Renal pelvis (tissue), 4 donors: Measurements from ENCODE around the gene MATK. TPM values are rescaled to one million over a fixed set of nuclear protein-coding genes. Genes with fewer than 3 reads are reported as not detected.

Experiments
- DNase-seq: peaks from one replicate; pipeline ENCODE4 v3.0.0-alpha.2; 2013
- polyA plus RNA-seq, 3 donors: library from polyadenylated mRNA; unstranded; fragments of 120-200 nt; gene quantifications; one replicate each; pipeline ENCODE4 v1.2.1, GENCODE V29; 2013; ENCODE audit not compliant: insufficient read length in 3 of 3

MATK gene
- polyA plus RNA-seq, 3 donors, result 1.6 to 2.4 (median 2.0) TPM

GRCh38 chr19:3751236-3751635, 34.9 kb downstream of the MATK start:
- no peak for DNase-seq

GRCh38 chr19:3750211-3750610, 36.0 kb downstream of the MATK start:
- no peak for DNase-seq

- DNase-seq, result no peak
These were observed 37.2 kb downstream of the MATK start for GRCh38 chr19:3748965-3749364.

- no peak for DNase-seq
These were observed 39.7 kb downstream of the MATK start for GRCh38 chr19:3746371-3747056.

DNA sequence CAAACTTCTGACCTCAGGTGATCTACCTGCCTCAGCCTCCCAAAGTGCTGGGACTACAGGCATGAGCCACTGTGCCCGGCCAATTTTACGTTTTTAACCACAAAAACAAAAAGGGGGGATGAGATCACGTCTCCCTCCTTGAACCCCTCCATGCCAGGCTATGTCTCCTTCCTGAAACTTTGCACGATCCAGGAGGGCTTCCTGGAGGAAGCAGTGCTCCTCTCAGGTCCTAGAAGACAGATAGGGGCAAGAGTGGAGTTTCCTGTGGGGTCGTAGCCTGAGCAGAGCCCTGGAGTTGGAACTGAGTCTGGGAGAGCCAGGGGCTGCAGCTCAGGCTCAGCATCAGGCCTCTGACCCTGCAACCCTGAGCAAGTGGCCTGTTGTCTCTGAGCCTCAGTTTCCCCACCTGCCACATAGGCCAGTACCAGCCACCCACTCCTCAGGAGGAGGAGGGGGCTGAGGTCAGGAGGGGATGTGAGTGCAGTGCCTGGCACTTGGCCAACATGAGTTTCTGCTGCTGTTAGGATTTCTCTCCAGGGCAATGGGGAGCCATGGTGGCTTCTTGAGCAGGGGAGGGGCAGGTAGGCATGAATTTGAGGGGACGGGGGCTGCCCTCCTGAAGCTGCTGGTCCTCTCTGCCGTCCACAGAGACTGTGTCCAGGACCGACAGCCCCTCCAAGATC, 40.7 kb downstream of the MATK start:
- no peak for DNase-seq

GRCh38 chr19:3743486-3743885, 42.7 kb downstream of the MATK start:
- no peak for DNase-seq

- DNase-seq, result no peak
These were observed 45.8 kb downstream of the MATK start for GRCh38 chr19:3740431-3740830.

GRCh38 chr19:3738477-3739220, 47.5 kb downstream of the MATK start:
- no peak for DNase-seq

DNA sequence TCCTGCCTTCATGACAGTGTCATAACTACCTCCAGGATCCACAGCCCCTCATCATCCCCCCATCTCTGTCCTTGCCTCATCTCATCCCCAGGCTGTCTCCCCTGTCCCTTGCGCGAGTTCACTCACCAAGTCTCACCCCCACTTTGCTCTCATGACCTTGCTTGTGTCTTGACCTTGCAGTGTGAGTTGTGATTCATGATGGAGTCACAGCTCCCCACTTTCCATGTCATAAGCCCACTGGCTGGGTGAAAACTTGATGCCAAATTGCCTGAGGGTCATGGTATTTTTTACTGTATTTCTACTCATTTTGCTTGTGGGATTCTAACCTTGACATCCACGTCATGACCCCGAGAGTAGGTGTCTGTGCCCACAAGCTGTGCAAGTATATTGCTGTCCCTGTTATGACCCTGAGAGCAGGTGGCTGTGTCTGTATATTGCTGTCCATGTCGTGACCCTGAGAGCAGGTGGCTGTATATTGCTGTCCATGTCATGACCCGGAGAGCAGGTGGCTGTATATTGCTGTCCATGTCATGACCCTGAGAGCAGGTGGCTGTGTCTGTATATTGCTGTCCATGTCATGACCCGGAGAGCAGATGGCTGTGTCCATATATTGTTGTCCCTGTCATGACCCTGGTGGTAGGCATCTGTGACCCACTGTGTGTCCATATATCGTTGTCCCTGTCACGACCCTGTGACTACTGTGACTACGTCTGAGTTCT, 48.5 kb downstream of the MATK start:
- no peak for DNase-seq

DNA sequence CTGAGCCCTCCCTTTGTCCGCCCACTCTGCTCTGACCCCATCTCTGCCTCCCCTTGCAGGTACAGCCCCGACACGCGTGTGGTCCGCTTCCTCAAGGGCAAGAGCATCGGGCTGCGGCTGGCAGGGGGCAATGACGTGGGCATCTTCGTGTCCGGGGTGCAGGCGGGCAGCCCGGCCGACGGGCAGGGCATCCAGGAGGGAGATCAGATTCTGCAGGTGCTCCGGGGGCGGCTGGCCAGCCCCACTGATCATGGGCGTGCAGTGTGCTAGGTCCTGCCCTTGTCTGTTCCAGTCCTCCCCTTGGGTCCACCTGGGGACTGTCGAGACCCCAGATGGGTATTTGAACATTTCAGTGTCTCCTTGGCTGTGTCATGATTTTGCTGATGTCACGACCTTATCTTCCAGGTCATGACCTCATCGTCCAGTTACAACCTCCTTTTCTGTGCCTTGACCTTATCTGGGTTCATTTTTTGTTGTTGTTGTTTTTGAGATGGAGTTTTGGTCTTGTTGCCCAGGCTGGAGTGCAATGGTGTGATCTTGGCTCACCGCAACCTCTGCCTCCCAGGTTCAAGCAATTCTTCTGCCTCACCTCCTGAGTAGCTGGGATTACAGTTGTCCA, 50.0 kb downstream of the MATK start:
- DNase-seq, result no peak

DNA sequence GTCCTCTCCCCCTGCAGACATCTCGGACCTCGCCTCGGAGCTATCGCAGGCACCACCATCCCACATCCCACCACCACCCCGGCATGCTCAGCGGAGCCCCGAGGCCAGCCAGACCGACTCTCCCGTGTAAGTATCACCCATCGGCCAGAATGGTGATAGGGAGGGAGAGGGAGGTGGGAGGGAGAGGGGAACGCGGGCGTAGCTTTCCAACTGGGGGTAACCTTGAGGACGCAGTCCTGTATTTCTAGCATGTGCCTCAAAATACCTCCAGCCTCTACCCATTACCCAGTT, 51.9 kb downstream of the MATK start:
- DNase-seq, result no peak

GRCh38 chr19:3733549-3734309, 52.5 kb downstream of the MATK start:
- no peak for DNase-seq

DNA sequence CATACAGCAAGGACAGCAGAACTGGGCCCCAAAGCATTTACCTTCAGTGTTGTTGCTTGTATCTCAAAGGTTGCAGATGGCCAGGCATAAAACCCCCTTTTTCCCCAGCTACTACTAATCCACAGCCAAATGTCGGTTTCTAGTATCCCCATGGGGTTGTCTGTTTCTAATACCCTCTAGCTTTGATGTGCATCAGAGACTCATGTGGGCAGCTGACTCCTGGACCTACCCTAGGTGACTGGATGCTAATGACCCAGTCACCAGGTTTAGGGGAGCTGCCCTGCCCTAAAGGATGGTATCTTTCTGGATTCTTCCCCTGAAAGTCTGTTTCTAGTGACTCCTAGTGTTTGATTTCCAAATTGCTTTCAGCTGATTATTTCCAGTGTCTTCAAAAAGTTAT, 54.1 kb downstream of the MATK start:
- no peak for DNase-seq

DNA sequence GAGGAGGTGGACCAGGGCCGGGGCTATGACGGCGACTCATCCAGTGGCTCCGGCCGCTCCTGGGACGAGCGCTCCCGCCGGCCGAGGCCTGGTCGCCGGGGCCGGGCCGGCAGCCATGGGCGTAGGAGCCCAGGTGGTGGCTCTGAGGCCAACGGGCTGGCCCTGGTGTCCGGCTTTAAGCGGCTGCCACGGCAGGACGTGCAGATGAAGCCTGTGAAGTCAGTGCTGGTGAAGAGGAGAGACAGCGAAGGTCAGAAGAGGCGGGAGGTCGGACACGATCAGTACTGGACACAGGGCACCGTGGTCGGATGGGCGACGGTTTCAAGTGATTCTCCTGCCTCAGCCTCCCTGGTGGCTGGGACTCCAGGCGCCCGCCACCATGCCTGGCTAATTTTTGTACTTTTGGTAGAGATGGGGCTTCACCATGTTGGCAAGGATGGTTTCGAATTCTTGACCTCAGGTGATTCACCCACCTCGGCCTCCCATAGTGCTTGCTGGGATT, 55.7 kb downstream of the MATK start:
- no peak for DNase-seq

Other genes starting within 250 kb of the MATK start
- 10 to 100 TPM in 2 of 3 donors, 1 to 10 TPM in 1; 6.8 to 11.1 (median 10.3) TPM for gene TEKTIP1, start 247.2 kb downstream of the MATK start, polyA plus RNA-seq
- gene MFSD12, start 228.8 kb downstream of the MATK start, polyA plus RNA-seq, result 10 to 100 TPM; 61.1 to 79.0 (median 76.0) TPM
- gene HMG20B, start 213.4 kb downstream of the MATK start, polyA plus RNA-seq, result 10 to 100 TPM; 86.9 to 95.0 (median 93.9) TPM
- 1 to 10 TPM; 3.1 to 4.0 (median 3.4) TPM for gene GIPC3, start 200.9 kb downstream of the MATK start, polyA plus RNA-seq
- 1 to 10 TPM; 3.8 TPM for gene TBXA2R, start 179.5 kb downstream of the MATK start, polyA plus RNA-seq
- 10 to 100 TPM; 27.4 to 30.2 (median 30.0) TPM for gene CACTIN, start 159.6 kb downstream of the MATK start, polyA plus RNA-seq
- gene PIP5K1C, start 85.9 kb downstream of the MATK start, polyA plus RNA-seq, result 10 to 100 TPM; 29.0 to 32.7 (median 31.2) TPM
- gene TJP3, start 78.0 kb downstream of the MATK start, polyA plus RNA-seq, result 10 to 100 TPM; 12.1 to 14.5 (median 12.7) TPM
- gene APBA3, start 24.7 kb downstream of the MATK start, polyA plus RNA-seq, result 10 to 100 TPM; 19.9 to 23.9 (median 20.4) TPM
- 10 to 100 TPM; 37.8 to 48.6 (median 39.3) TPM for gene MRPL54, start 23.7 kb downstream of the MATK start, polyA plus RNA-seq
- not detected for gene RAX2, start 14.2 kb downstream of the MATK start, polyA plus RNA-seq
- gene ZFR2, start 82.7 kb upstream of the MATK start, polyA plus RNA-seq, result 1 to 10 TPM; 1.9 to 3.4 (median 2.2) TPM
- under 1 TPM; 0.15 to 0.70 (median 0.44) TPM for gene ATCAY, start 94.3 kb upstream of the MATK start, polyA plus RNA-seq
- gene NMRK2, start 146.7 kb upstream of the MATK start, polyA plus RNA-seq, result under 1 TPM in 2 of 3 donors, not detected in 1; 0.13 to 0.40 TPM
- gene DAPK3, start 184.7 kb upstream of the MATK start, polyA plus RNA-seq, result 10 to 100 TPM; 45.2 to 50.0 (median 49.5) TPM
- 1,000 to 10,000 TPM; 1,590 to 1,901 (median 1,709) TPM for gene EEF2, start 199.1 kb upstream of the MATK start, polyA plus RNA-seq
- 10 to 100 TPM; 32.4 to 42.4 (median 36.2) TPM for gene PIAS4, start 221.4 kb upstream of the MATK start, polyA plus RNA-seq